CD4-positive, alpha-beta T cell treated with Interleukin-15 for 4 hours (primary cell): Measurements from ENCODE around the gene MLLT3.
A peak's percentile ranks its signal among the peaks of the same experiment; 100 is the strongest.

Source experiments
- DNase-seq: peaks from one replicate; pipeline ENCODE4 v3.0.0-alpha.2; 2020; ENCODE audit warnings: low spot score

Gene MLLT3

DNA sequence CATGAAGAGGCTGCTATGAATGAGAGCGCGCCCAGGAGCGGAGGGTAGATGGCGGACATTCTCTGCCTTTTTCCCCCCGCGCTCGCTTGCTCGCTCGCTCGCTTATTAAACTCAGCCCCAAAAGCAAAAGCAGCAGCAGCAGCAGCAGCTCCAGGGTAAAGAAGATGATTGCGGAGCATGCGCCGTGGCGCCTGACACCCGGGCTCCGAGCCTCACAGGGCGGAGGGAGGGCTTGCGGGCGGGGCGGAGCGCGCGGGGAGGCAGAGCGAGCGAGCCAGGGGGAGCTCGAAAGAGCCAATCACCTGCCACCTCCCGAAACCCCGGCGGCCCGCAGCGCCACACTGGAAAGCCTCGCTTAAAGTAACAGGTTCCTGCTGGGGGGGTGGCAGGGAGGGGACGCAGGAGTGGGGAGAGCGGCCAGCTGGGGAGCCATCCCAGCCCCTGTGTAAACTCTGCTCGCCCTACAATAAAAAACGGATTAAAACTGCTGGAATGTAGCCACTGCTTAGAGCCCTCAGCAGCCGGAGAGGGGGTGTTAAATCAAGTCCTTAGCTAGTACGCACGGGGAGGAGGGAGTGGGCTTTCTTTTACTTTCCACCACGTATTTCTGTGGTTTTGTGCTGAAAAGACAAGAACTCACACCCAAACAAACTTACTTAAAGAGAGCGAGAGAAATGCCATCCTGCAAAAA lies at the start of gene MLLT3:
TSS of gene MLLT3 (minus strand) at position 170 of the 691 bp plus-strand sequence.
- peak; percentile 97 for DNase-seq

DNA sequence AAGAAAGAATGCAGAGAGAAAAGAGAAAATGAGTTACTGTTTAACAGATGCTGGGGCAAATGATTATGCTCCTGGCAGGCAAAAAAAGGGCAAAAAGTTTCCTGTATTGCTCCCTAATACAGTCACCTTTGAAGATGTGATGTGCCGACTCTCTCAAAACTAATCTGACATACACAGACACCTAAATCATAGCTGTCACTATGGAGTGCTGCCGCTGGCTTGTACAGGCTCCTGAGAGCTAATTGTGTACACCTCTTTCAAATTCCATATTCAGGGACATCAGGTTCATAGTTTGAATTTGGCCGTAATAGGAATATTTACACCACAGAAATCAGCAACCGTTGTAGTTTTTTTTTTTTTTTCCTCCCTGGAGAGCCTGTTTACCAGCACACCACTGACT lies 49.3 kb upstream of the MLLT3 start:
- DNase-seq, result no peak

- DNase-seq, result no peak
Observed at GRCh38 chr9:20670395-20670794, 48.1 kb upstream of the MLLT3 start.

DNA sequence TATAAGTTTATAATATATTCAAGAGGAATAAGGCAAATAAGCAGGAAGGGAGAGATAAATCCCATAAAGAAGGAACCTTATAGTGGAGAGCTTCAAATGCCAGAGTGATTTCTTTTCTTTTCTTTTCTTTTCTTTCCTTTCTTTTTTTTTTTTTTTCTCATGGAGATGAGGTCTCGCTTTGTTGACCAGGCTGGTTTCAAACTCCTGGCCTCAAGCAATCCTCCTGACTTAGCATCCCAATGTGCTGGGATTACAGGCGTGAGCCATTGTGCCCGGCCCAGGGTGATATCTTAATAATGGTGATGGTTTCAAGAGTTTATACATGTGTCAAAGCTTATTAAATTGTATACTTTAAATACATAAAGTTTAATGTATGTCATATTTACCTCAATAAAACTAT lies 42.2 kb upstream of the MLLT3 start:
- DNase-seq, result no peak

DNA sequence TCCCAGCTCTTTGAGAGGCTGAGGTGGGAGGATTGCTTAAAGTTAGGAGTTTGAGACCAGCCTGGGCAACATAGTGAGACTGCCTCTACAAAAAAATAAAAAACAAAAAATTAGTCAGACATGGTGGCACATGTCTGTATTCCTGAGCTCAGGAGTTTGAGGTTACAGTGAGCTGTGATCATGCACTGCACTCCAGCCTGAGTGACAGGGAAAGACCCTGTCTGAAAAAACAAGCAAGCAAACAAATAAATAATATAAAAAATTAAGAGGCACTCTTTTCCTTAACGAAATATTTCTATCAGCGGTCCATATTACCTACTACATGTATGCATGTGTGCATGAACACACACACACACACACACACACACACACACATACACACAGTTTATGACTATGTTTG lies 40.8 kb upstream of the MLLT3 start:
- no peak for DNase-seq

GRCh38 chr9:20662156-20662555 lies 39.9 kb upstream of the MLLT3 start:
- DNase-seq, result no peak

DNA sequence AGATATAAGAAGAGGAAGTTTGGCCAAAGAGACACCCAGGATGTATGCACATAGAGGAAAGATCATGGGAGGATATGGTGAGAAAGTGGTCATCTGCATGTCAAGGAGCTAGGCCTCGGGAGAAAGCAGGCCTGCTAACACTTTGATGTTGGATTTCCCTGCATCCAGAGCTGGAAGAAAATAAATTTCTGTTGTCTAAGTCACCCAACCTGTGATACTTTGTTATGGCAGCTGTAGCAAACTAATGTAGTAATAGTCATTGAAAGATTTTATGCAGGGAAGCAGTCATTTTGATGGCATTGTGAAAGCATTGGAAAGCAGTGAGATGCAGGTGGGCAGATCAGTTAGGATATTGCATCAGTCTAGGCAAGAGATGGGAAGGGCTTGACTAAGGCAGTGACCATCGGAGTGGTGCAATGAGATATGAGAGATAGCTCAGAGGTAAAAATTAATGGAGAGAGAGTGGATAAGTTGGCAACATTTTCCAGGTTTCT lies 37.2 kb upstream of the MLLT3 start:
- no peak for DNase-seq

DNA sequence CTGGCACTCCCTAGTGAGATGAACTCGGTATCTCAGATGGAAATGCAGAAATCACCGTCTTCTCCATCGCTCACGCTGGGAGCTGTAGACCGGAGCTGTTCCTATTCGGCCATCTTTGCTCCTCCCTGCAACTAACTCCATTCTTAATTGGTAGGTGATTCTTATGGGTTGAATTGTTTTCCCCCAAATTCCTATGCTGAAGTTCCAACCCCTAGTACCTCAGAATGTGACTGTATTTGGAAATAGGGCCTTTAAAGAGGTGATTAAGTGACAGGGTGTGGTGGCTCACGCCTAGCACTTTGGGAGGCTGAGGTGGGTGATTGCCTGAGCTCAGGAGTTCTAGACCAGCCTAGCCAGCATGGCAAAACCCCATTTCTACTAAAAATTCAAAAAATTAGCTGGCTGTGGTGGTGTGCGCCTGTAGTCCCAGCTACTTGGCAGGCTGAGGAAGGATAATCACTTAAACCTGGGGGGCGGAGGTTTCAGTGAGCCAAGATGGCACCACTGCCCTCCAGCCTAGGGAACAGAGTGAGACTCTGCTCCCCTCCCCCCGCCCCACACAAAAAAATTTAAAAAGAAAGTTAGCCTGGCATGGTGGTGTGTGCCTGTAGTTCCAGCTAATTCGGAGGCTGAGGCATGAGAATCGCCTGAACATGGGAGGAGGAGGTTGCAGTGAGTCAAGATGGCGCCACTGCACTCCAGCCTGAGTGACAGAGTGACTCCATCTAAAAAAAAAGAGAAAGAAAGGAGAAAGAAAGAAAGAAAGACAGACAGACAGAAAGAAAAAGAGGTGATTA lies 36.6 kb upstream of the MLLT3 start:
- DNase-seq, result no peak

- peak; percentile 16 for DNase-seq
Observed at GRCh38 chr9:20658246-20658667, 36.0 kb upstream of the MLLT3 start.

- no peak for DNase-seq
Observed at GRCh38 chr9:20651939-20652338, 29.6 kb upstream of the MLLT3 start.

- DNase-seq, result no peak
Observed at GRCh38 chr9:20650750-20651299, 28.5 kb upstream of the MLLT3 start.

- no peak for DNase-seq
Observed at GRCh38 chr9:20650313-20650712, 28.0 kb upstream of the MLLT3 start.

DNA sequence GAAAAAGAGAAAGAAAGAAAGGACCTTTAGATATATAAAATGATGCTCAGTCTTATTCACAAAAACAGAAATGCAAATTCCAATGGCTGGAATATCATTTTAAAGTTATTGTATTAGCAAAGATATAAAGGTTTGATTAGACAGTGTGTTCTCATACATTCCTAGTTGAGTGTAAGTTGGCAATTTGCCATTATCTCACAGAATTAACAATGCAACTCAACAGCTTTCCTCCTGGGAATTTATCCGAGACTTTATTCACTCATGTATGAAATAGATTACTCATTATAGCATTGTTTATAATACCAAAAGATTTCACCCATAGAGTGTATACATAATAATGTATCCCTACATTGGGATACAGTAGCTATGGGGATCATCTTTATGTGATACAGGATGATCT lies 27.1 kb upstream of the MLLT3 start:
- DNase-seq, result no peak

DNA sequence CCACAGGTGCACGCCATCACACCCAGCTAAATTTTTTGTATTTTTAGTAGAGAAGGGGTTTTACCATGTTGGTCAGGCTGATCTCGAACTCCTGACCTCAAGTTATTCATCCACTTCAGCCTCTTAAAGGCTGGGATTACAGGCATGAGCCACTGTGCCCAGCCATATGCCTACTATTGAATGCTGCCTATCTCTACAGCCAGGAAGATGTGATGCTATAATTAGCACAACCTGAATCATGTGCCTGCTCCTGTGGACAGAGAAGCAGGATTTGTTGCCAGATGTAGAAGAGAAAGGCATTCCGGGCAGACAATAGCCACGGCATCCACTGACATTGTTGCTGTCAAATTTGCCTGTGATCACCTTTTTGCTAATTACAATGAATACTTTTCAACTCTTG lies 24.4 kb upstream of the MLLT3 start:
- DNase-seq, result no peak

- DNase-seq, result no peak
Observed at GRCh38 chr9:20643660-20644059, 21.4 kb upstream of the MLLT3 start.

DNA sequence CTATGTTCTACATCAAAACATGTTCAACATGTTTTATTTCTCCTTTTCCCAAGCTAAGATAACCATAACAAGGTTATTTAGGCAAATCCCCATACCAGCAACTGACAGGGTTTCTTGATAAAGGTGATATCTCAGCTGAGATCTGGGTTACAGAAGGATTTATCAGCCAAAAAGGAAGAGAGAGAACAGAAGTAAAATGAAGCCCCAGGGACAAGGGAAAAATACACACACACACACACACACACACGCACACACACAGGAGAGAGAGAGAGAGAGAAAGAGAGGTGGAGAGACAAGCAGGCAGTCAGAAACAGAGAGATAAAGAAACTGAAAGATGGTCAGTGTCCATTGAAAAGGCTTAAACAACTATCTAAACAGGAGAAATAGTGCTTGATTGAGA lies 19.7 kb upstream of the MLLT3 start:
- no peak for DNase-seq

GRCh38 chr9:20640331-20641187 lies 18.3 kb upstream of the MLLT3 start:
- DNase-seq, result peak; percentile 71

- DNase-seq, result no peak
Observed at GRCh38 chr9:20636888-20637440, 14.7 kb upstream of the MLLT3 start.

DNA sequence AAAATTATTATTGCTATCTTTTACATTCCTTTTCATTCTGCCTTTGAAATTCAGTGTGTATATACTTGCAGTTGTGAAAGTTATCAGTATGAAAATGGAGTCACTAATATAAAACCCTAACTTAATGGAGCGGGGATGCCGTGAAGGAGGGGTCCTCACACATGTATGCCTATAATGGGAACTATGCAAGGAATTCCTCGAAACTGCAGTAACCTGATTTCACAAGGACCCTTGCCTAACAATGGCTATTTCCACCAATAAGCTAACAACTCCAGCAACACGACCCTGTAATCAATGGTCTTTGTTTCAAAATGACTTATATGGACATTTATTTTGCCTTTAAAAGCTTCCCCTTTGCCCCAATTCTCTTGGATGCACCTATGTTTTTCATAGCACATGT lies 12.6 kb upstream of the MLLT3 start:
- DNase-seq, result no peak

GRCh38 chr9:20632705-20633104 lies 10.4 kb upstream of the MLLT3 start:
- DNase-seq, result no peak

DNA sequence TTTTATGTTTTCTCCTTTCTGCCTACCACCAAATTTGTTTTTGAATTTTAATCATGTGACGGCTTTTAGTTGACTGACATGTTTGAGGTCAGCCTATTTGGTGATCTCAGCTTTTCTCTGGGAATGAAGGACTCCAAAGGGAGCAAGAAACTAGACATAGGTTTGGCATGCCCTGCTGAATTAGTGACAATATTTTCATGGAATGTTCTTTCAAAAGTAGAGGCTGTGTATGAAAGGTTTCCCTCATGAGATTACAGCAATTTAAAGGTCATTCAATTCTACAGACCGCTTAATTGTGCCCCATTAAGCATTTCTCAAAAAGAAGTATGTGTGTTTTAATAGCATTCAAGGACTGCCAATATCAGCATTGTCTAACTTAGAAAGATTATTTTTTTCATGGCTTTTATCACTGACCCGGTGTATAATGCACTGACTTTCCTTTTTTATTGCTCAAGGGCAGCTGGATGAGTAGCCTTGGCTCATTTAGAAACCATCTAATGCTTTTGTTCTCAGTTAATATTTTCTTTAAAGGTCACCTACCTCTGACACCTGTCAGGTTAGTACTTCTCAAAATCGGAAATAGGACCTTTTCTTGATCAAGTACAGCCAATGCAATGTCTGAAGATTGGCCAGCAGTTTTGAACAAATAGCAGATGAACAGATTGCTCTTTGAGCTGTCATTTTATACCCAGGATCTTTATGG lies 8.1 kb upstream of the MLLT3 start:
- DNase-seq, result no peak
